ENCODE data around the gene ZDHHC21.

Gene ZDHHC21, protein sequence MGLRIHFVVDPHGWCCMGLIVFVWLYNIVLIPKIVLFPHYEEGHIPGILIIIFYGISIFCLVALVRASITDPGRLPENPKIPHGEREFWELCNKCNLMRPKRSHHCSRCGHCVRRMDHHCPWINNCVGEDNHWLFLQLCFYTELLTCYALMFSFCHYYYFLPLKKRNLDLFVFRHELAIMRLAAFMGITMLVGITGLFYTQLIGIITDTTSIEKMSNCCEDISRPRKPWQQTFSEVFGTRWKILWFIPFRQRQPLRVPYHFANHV

DNA sequence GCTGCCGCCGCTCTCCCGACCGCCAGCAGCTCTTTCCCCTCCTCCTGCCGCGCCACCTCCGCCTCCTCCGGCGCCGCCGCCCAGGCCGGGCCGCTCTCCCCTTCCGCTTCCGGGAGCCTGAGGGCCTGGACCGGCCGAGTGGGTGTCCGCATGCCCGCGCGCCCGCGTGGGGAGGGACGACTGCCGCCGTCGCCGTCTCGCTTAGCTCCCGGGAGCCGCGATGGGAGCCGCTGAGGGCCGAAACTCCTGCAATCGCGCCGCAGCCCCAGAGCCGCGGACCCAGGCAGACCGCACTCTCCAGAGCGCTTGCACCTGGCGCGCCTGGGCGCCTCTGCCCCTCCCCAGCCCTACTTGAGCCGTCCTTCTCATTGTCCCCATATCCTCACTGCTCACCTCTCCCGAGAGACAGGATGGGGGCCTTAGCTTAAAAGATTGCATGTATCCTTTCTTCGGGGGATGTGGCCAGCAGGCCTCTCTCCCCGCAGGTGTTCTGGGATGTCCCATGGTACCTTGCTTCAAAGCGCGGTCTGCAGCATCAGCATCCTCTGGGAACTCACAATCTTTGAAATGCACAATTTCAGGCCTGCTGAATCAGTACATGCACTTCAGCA is at the start of gene ZDHHC21:
ZDHHC21 (minus strand) TSS at position 182 of the 611 bp plus-strand sequence. CDS start 19,092 bp downstream, outside the sequence.
- DNase-seq: peak; percentile 68
- in situ Hi-C loops (cut with MboI; ENCODE audit: low pct_unique_long_range_greater_than_20kb, low sequenced_read_pairs): no loop called here

DNA sequence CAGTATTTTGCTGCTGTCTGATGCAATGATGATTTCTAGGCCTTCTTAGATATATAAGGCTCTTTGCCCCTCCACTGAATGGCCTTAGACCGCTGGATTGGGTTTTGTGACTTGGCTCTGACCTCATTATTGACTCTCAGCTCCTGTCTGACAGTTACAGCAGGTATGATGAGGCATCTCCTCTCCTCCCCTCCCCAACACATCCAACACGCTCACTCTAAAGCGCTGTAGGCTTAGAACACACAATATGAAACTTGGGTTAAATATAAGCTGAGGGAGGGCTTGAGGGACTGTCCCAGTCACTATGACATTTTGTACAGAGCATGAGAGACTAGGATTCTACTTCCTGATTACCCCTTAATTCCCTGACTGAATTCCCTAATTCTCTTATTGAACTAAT is 48.1 kb upstream of the ZDHHC21 start:
- in situ Hi-C loops (cut with MboI; ENCODE audit: low pct_unique_long_range_greater_than_20kb, low sequenced_read_pairs): no loop called here
- no peak for DNase-seq

DNA sequence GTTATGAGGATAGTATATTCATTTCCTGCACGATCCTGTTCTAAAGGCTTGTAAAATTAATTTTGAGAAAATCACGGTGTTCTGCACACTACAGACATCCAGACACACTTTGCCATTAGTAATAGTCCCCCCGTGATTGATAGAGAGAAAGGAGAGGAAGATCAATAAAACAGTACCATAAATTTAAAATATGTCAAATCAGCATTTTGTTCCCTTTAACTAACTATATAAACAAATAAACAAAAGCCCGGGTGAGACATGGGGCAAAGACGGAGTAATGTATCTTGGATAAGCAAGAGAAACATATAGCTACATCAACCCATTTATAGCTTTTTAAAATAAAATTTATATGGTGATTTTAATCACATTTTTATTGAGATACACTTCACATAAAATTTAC is 39.9 kb upstream of the ZDHHC21 start:
- no peak for DNase-seq
- in situ Hi-C loops (cut with MboI; ENCODE audit: low pct_unique_long_range_greater_than_20kb, low sequenced_read_pairs): no loop called here

DNA sequence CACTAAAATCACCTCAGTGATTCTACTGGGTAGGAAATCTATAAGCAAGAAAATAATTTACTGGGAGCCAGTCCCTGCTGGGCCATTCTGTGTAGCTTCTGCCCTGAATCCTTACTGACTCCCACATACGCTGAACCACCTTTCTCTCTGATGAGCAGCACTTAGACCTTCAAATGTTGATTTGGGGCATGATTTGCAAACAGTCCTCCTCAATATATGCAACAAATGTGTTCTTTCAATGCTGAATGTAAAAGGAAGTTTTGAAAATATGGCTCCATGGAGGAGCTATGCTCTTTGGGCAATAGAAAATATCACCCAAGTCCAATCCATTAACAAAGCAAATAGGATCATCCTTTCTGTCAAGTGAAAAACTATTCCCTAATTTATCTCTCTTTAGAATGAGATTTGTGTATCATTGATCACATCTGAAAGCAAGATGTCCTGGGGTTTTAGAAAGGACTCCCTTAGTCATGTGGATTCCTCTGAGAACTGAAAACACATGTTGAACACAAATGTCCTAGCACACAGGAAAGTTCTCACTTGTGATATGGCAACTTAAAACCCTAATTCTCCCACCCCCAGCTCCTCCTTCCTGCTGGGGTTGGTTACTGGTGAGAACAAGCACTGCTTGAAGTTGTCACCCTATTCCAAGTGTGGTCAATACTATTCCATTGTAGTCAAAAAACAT is 38.2 kb upstream of the ZDHHC21 start:
- in situ Hi-C loops (cut with MboI; ENCODE audit: low pct_unique_long_range_greater_than_20kb, low sequenced_read_pairs): no loop called here

DNA sequence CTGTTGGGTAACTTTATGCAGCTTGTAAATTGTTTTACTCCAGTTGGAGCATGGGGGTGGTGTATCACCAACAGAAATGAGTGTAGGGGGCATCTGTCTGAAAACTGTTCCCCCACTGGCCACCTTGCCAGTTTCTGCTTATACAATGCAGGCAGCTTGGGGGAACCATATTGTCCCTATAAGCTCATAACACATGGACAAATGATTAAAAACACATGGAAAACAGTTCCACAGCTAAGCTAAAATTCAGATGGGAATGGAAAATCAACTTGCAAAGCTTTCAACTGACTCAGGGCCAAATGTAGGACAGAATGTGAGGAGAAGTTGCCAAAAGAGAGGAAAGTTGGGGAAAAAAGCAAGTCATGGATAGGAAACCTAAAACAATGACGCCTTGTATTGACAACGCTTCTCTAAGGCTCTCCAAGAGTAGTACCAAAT is 37.2 kb upstream of the ZDHHC21 start:
- in situ Hi-C loops (cut with MboI; ENCODE audit: low pct_unique_long_range_greater_than_20kb, low sequenced_read_pairs): no loop called here
- no peak for DNase-seq

More for the DNA sequence above, 38.2 kb upstream of the ZDHHC21 start:
- DNase-seq: no peak

DNA sequence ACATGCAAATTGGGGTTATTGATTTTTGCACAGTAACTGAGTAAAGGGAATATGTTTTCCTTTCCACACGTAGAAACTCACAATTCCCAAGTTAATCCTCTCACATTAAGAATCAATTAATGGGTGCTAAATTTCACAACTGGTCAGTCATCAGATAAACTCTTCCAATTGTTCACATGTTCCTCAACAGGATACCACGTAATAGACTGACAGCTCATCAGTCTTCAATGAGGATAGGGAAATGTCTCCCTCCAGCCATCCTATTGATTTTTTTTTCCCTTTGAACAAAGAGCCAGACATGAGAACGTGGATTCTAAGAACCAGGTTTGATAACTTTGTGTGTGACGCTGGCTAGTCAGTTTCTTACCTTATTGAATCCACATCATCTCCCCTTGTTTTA is 30.1 kb upstream of the ZDHHC21 start:
- no peak for DNase-seq
- in situ Hi-C loops (cut with MboI; ENCODE audit: low pct_unique_long_range_greater_than_20kb, low sequenced_read_pairs): no loop called here

DNA sequence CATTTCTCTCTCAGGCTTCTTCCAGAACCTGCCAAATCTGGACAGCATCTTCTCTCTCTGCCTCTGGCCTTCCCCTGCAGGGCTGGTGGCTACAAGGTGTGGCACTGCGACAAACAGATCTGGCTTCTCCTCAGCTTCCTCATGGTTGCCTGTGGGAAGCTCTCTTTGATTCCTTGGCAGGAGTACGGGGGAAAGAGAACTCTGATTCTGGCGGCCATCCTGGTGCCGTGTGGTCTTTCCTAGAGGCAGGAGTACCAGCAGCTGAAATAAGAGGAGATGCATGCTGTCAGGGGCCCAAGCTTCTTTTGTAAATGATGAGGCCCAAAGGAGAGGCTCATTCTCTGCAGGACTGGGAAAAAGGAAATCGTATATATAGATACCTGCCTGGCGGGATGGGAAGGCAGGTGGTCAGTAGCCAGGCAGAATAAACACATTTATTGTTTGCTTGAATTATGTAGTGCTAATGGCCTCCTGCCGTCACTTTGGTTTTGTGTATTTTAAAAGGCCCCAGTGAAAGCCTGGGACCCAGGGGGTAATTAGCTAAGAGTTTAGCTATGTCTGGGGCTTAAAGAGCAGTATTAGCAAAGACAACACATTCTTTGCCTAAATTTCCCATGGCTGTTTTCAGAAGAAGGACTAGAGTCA is 29.3 kb upstream of the ZDHHC21 start, which contains the start of gene CER1:
CER1 (minus strand) TSS at position 343 of the 645 bp plus-strand sequence; CDS start at position 282, 61 bp downstream.
- in situ Hi-C loops (cut with MboI; ENCODE audit: low pct_unique_long_range_greater_than_20kb, low sequenced_read_pairs): no loop called here
- DNase-seq: no peak

DNA sequence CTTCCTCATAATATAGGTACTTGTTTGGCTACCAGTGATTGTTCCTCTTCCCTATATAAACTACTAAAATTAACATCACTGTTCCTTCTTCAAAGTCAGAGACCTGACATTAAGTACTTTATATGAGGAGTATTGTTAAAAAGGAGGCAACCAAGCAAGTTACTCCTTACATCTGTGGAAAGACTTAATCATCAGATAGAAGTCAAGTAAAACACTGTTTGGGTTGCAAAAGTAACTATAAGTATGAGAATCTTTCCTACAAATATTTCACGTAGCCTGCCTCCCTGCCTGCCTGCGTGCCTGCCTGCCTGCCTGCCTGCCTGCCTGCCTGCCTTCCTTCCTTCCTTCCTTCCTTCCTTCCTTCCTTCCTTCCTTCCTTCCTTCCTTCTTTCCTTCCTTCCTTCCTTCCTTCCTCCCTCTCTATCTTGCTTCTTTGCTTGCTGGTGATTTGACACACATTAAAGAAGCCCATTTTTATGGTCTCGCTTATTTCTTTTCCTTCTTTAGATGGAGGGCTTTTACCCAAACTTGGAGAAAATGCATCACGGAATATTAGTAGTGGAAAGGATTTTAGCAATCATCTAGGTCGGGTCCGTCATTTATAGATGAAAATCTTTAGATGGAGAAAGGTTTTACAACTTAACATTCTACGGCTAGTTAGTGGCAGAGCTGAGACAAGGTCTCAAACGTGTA is 26.1 kb upstream of the ZDHHC21 start:
- no peak for DNase-seq

DNA sequence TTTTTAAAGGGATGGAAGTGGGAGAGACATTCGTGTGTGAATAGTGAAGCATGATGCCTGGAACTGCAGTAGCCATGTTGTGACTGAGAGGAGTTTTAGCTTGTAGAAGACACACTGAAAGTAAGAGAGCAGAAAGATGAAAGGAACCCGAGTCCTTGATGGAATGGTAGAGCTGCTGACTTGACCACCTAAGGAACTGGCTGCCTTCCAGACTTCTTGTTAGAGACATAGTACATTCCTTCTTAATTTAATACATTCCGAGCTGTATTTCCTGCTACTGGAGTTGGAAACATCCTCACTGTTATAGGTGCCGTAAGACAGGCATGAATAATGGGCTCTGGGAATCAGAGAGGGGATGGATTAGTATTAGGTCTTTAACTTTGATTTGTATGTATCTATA is 21.9 kb upstream of the ZDHHC21 start:
- no peak for DNase-seq
- in situ Hi-C loops (cut with MboI; ENCODE audit: low pct_unique_long_range_greater_than_20kb, low sequenced_read_pairs): no loop called here

More for the DNA sequence above, 26.1 kb upstream of the ZDHHC21 start:
- in situ Hi-C loops (cut with MboI; ENCODE audit: low pct_unique_long_range_greater_than_20kb, low sequenced_read_pairs): no loop called here

DNA sequence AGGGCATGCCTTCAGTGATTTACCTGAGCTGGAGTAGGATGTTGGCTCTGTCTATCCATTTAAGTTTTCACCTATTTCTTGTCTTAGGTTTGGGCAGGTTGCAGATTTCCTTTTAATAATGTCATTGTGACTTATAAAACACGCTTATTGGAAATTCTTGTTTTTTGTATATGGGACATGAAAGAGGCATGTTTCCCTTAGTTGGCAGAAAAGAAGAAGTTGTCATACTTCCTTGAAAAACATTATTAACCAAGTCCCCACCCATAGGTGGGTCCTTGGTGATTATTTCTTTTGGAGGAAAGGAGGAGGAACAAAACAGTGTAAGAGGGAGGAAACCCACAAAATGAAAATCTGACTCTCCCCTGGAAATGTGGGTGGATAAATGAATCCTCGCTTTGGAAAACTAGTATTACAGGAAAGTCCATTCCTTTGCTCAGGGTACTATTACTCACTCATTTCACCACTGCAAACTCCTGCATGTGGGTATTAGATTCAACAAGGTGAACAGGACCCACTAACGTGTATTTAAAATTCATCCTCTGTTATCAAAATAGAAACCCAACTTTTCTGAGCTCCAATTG is 20.0 kb upstream of the ZDHHC21 start:
- peak; percentile 12 for DNase-seq
- in situ Hi-C loops (cut with MboI; ENCODE audit: low pct_unique_long_range_greater_than_20kb, low sequenced_read_pairs): no loop called here

DNA sequence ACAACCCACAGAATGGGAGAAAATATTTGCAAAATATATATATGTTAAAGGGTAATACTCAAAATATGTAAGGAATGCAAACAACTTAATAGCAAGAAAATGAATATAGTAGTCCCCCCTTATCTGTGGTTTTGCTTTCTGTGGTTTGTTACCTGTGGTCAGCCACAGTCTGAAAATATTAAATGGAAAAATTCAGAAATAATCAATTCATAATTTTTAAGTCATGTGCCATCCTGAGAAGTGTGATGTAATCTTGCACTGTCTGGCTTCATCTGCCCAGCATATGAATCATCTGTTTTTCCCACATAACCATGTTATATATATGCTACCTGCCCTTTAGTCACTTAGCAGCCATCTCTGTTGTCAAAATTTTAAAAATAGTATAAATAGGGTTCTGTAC is 17.6 kb upstream of the ZDHHC21 start:
- DNase-seq: no peak
- in situ Hi-C loops (cut with MboI; ENCODE audit: low pct_unique_long_range_greater_than_20kb, low sequenced_read_pairs): no loop called here

DNA sequence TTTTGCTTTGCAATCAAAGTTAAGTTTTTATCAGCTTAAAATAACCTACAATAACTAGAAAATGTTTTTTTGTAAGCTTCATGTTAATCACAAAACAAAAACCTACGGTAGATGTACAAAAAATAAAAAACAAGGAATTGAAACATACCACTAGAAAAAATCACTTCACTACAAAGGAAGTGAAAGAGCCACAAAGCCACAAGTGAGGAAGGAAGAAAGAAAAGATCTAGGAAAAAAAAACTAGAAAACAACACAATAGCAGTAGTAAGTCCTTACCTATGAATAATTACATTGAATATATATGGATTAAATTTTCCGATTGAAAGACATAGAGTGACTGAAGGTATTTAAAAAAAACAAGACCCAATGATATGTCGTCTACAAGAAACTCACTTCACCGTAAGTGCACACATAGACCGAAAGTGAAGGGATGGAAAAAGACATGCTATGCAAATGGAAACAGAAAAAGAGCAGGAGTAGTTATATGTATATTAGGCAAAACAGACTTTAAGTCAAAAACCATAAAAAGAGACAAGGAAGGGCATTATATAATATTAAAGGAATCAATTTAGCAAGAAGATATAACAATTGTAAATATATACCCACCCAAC is 13.4 kb upstream of the ZDHHC21 start:
- in situ Hi-C loops (cut with MboI; ENCODE audit: low pct_unique_long_range_greater_than_20kb, low sequenced_read_pairs): no loop called here
- DNase-seq: no peak

DNA sequence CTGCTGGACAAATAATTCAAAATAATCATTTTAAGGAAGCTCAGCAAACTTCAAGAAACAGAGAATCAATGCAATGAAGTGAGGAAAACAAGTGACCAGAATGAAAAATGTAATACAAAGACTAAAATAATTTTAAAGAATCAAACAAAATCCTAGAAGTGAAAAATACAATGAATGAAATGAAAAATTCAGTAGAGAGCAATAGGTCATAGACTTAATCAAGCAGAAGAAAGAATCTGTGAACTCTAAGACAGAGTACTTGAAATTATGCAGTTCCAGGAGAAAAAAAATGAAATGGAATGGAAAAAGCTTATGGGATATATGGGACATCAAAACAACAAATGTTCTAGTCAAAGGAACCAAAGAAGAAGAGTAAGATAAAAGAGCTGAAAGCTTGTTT is 11.8 kb upstream of the ZDHHC21 start:
- no peak for DNase-seq
- in situ Hi-C loops (cut with MboI; ENCODE audit: low pct_unique_long_range_greater_than_20kb, low sequenced_read_pairs): no loop called here

DNA sequence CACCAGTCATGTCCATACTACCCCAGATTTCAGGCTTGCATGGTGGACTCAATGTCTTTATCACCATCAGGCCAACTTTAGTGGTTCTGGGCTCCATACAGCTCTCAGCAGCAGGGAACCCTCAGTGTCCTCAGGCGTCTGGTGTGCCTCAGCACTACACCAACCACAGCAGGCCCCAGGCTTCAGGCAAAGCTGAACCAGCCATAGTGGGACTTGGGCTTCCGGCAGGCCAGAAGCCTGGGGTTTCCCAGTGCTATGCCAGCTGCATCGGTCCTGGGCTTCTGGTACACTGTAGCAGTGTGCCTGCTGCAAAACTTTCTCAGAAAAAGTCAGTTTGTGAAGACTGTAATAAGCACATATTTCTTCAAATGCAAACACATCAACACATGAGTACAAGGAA is 11.0 kb upstream of the ZDHHC21 start:
- no peak for DNase-seq
- in situ Hi-C loops (cut with MboI; ENCODE audit: low pct_unique_long_range_greater_than_20kb, low sequenced_read_pairs): no loop called here

DNA sequence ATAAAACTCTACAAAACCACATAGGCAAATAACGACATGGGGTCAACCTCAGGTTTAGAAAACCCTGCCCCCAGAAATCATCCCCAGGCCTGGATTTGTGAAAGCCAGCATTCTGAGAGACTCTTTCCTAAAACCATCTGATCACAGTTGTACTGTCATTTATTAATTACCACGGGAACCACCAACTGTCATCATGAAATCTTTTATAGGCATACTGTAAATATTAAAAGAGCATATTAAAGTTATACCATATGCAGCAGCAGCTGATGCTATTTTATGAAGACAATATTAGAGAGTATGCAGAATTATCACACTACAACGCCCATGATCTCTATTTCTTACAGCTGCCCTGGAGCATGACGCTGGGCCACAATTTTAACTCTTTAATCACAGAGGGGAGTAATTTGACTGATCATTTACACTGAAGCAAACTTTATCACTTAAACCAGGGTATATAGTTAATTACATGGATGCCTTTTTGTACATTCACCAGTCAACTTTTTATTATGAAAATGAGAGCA is 9.0 kb upstream of the ZDHHC21 start:
- DNase-seq: no peak
- in situ Hi-C loops (cut with MboI; ENCODE audit: low pct_unique_long_range_greater_than_20kb, low sequenced_read_pairs): no loop called here

DNA sequence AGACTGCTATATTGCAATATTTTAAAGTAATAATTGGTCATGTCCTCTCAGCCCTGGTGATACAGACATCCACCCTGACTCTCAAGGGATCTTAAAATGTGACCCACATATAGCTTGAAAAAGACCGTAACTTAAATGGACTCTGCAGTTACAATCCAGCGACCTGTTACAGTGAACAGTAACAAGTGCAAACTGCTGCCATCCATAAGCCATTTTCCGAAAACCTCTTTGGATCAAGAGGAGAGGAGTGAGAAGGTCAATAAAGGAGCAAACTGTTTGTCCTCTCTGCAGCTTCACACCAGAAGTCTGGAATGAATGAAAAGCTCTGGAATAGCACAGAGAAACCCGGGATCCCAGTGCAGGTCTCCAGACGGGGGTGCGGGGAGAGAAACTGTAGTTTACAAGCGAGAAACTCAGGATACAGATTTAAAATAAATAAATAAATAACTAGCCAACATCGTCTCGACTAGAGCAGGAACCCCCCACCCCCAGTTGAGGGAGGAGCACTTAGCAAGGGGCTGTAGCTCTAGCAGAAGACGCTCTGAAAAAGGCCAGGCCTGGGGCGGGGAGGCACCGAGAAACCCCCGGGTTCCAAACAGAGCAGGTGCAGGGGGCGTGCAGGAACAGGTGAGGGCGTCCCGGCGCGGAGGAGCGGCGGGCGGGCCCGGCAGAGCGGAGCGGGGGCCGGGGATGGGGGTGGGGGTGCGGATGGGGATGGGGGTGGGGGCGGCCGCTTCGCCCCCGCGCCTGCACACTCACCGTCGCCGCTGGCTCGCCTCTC is 572 bp downstream of the ZDHHC21 start:
- DNase-seq: peak; percentile 27

DNA sequence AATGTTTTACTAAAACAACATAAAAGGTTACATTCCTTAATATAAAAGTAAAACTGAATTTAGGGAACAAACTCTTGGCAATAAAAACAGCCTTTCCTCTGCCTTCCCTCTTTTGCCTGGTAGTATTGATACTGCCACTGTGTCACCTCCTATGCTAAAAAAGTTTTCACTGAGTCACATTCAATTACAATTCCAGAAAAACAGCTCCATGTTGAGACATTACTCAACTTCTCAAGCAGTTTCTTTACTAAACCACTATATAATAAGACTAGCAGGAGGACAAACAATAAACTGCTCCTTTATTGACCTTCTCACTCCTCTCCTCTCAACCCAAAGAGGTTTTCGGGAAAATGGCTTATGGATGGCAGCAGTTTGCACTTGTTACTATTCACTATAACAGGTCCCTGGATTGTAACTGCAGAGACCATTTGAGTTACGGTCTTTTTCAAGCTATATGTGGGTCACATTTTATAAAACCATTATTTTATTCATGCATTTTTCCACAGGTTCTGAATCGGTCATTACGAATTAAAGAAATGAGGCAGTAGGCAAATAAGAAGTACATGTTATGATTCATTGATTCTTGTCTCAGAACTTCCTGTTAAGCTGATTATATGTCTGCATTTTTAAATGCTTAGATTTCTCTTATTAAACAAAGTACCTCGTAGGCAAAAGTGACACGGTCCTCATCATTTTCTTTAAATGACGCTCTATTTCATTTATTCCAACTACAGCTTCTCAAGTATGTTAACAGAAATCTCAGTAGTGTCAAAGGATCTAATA is 2.1 kb downstream of the ZDHHC21 start:
- in situ Hi-C loops (cut with MboI; ENCODE audit: low pct_unique_long_range_greater_than_20kb, low sequenced_read_pairs): no loop called here
- no peak for DNase-seq

More for the DNA sequence above, 572 bp downstream of the ZDHHC21 start:
- in situ Hi-C loops (cut with MboI; ENCODE audit: low pct_unique_long_range_greater_than_20kb, low sequenced_read_pairs): no loop called here
